NOMO-1 (cell line): ENCODE measurements around the gene PRR35.

Experiments used
- DNase-seq, 2 experiments: peaks; one replicate each; lab custom pipeline; 2025; ENCODE audit not compliant: unreplicated experiment in 2 of 2; lab: John Stamatoyannopoulos, UW

PRR35 gene

GRCh38 chr16:561957-562938 is 2.1 kb downstream of the PRR35 start:
- no peak for DNase-seq

GRCh38 chr16:563072-563644 is 3.0 kb downstream of the PRR35 start:
- no peak for DNase-seq

GRCh38 chr16:564690-565418 is 4.7 kb downstream of the PRR35 start:
- no peak for DNase-seq

GRCh38 chr16:565419-566330 is 5.5 kb downstream of the PRR35 start:
- no peak for DNase-seq

GRCh38 chr16:566475-567372 is 6.5 kb downstream of the PRR35 start, which contains the start of gene NHLRC4:
TSS of gene NHLRC4 (plus strand) at chr16:567005. CDS start at chr16:568048, 1,043 bp downstream.
- DNase-seq, result peak; percentile 64

- DNase-seq, result no peak
Observed at GRCh38 chr16:567373-568256, 7.4 kb downstream of the PRR35 start.

GRCh38 chr16:568401-569258 is 8.4 kb downstream of the PRR35 start:
- DNase-seq, result no peak

- peak; percentile 14 to 36 for DNase-seq
Observed at GRCh38 chr16:569445-570254, 9.5 kb downstream of the PRR35 start, which contains the start of gene PIGQ. TSS of gene PIGQ (plus strand) at chr16:569968. CDS start at chr16:574075, 4,107 bp downstream.

- DNase-seq, result no peak
Observed at GRCh38 chr16:572865-573650, 12.9 kb downstream of the PRR35 start.

GRCh38 chr16:574021-574760 is 14.0 kb downstream of the PRR35 start:
- DNase-seq, result no peak

GRCh38 chr16:575354-576196 is 15.4 kb downstream of the PRR35 start:
- DNase-seq, result no peak

- no peak for DNase-seq
Observed at GRCh38 chr16:576197-576822, 16.1 kb downstream of the PRR35 start.

- DNase-seq, result no peak
Observed at GRCh38 chr16:576823-577201, 16.6 kb downstream of the PRR35 start.

- no peak for DNase-seq
Observed at GRCh38 chr16:577796-578195, 17.6 kb downstream of the PRR35 start.
